HepG2 (cell line): Measurements from ENCODE around the gene C21orf91. TPM values are rescaled to one million over a fixed set of nuclear protein-coding genes. Genes with fewer than 3 reads are reported as not detected.

ENCODE experiments used
- ATAC-seq: fragments of 200-7000 bp; cut with Tn5 transposase; 3 replicates; pipeline ENCODE4 v1.9.1; 2020; ENCODE audit warnings: mild to moderate bottlenecking, moderate library complexity
- BruUV-seq: library from RNA; stranded (reverse); fragments of 400-500 nt; replicated peaks from 2 replicates; lab custom pipeline; 2021; lab: Mats Ljungman, UMichigan
- CTCF ChIA-PET: fragments of 300-600 bp; formaldehyde crosslinking; extraction: SDS; loops from one replicate; lab custom pipeline; 2021; ENCODE audit warnings: low total read pairs, inconsistent platforms, low intra/inter-chr PET ratio; lab: Yijun Ruan, JAX
- POLR2A ChIA-PET: fragments of 350-600 bp; sonication (Branson Sonifier 250); formaldehyde crosslinking; loops from one replicate; lab custom pipeline; 2020; ENCODE audit warnings: antibody characterized with exemption, inconsistent platforms; lab: Yijun Ruan, JAX
- DNase-seq: peaks from one replicate; pipeline ENCODE4 v3.0.0-alpha.2; 2015; ENCODE audit warnings: low spot score
- FAIRE-seq: peaks from 3 replicates; lab custom pipeline; 2011; peaks lifted over from hg19 to GRCh38; lab: Jason Lieb, UNC
- H2AFZ ChIP-seq: one replicate; pipeline ENCODE4 v1.6.1; 2011; ENCODE audit warnings: low read length, inconsistent platforms
- H3K27ac ChIP-seq: fragments of 300-600 bp; 3 replicates; pipeline ENCODE4 v1.8.0; 2011; ENCODE audit warnings: mixed run types, mild to moderate bottlenecking, mixed read lengths, low read length, inconsistent platforms; ENCODE audit not compliant: insufficient read depth; ENCODE audit errors: extremely low read length
- H3K27me3 ChIP-seq, 2 experiments: fragments of 200-600 bp in 1 of 2; 2 replicates in 1 of 2; 3 replicates in 1 of 2; pipeline versions ENCODE4 v1.6.0 to v1.8.0; 2011; ENCODE audit warnings: low read length in 2 of 2, mild to moderate bottlenecking in 2 of 2, moderate library complexity in 2 of 2, inconsistent platforms in 1 of 2; ENCODE audit not compliant: insufficient read depth in 2 of 2, control insufficient read depth in 1 of 2
- H3K36me3 ChIP-seq, 2 experiments: fragments of 200-600 bp in 1 of 2; replicated peaks in 1 of 2; 2 replicates in 1 of 2; 3 replicates in 1 of 2; pipeline versions ENCODE4 v1.5.1 to v1.8.0; 2011; ENCODE audit warnings: low read length in 2 of 2, inconsistent platforms in 1 of 2; ENCODE audit not compliant: insufficient read depth in 2 of 2, control insufficient read depth in 1 of 2
- H3K4me1 ChIP-seq: 2 replicates; pipeline ENCODE4 v1.5.1; 2012; ENCODE audit warnings: low read length, inconsistent platforms; ENCODE audit not compliant: insufficient read depth
- H3K4me2 ChIP-seq: 2 replicates; pipeline ENCODE4 v1.6.0; 2011; ENCODE audit warnings: low read depth, low read length, inconsistent platforms
- H3K4me3 ChIP-seq, 3 experiments: fragments of 200-600 bp in 1 of 3; sonication (generic), shearing (Covaris generic) in 1 of 3; replicated peaks in 1 of 3; 2 replicates each; pipeline ENCODE4 v1.5.1; 2011 to 2016; ENCODE audit warnings: low read length in 3 of 3, inconsistent platforms in 2 of 3, low read depth in 2 of 3, mild to moderate bottlenecking in 2 of 3, control low read depth in 1 of 3, mixed read lengths in 1 of 3; ENCODE audit not compliant: insufficient read depth in 1 of 3
- H3K79me2 ChIP-seq: one replicate; pipeline ENCODE4 v1.6.1; 2011; ENCODE audit warnings: low read length, inconsistent platforms; ENCODE audit not compliant: insufficient read depth
- H3K9ac ChIP-seq: 2 replicates; pipeline ENCODE4 v1.6.0; 2011; ENCODE audit warnings: mild to moderate bottlenecking, low read depth, low read length, inconsistent platforms; ENCODE audit not compliant: insufficient read depth
- H3K9me3 ChIP-seq: 2 replicates; pipeline ENCODE4 v1.5.1; 2012; ENCODE audit warnings: mild to moderate bottlenecking, low read length
- H4K20me1 ChIP-seq: 2 replicates; pipeline ENCODE4 v1.6.0; 2011; ENCODE audit warnings: inconsistent platforms, mild to moderate bottlenecking, low read length, moderate library complexity; ENCODE audit not compliant: insufficient read depth
- ATRX ChIP-seq: sonication (generic); formaldehyde crosslinking; IDR thresholded peaks from 2 replicates; pipeline ENCODE4 v1.4.0; 2020; ENCODE audit warnings: missing genetic modification reagents, borderline replicate concordance
- EHMT2 ChIP-seq: fragments of 200-600 bp; sonication (generic); IDR thresholded peaks from 2 replicates; pipeline ENCODE4 v1.7.0; 2017; ENCODE audit warnings: antibody characterized with exemption, low read depth, low read length, borderline replicate concordance
- HNRNPH1 ChIP-seq: fragments of 200-400 bp; formaldehyde crosslinking; optimal IDR thresholded peaks from 2 replicates; pipeline ENCODE3; 2017; ENCODE audit warnings: mild to moderate bottlenecking, low read depth, low read length
- MEIS1 ChIP-seq: sonication (generic); formaldehyde crosslinking; IDR thresholded peaks from 2 replicates; pipeline ENCODE4 v1.9.0; 2021; ENCODE audit warnings: mild to moderate bottlenecking, missing genetic modification reagents, moderate library complexity, borderline replicate concordance
- NFIC ChIP-seq: IDR thresholded peaks from 2 replicates; pipeline ENCODE4 v1.6.1; 2012; ENCODE audit warnings: mild to moderate bottlenecking, low read length, inconsistent platforms
- REL ChIP-seq: sonication (generic); formaldehyde crosslinking; conservative IDR thresholded peaks from 2 replicates; pipeline ENCODE4 v1.8.0; 2022; ENCODE audit warnings: mild to moderate bottlenecking, missing genetic modification reagents, moderate library complexity
- USF2 ChIP-seq, 2 experiments: sonication (generic) in 1 of 2; formaldehyde crosslinking in 1 of 2; IDR thresholded peaks; 2 replicates each; pipeline versions ENCODE4 v1.5.1 to v1.6.1; 2011 to 2020; ENCODE audit warnings: borderline replicate concordance in 1 of 2, low read depth in 1 of 2, low read length in 1 of 2, mild to moderate bottlenecking in 1 of 2, missing genetic modification reagents in 1 of 2, moderate library complexity in 1 of 2
- ZBTB21 ChIP-seq: sonication (generic); formaldehyde crosslinking; IDR thresholded peaks from 2 replicates; pipeline ENCODE4 v1.4.0; 2020; ENCODE audit warnings: missing genetic modification reagents
- ZMAT5 ChIP-seq: sonication (generic); formaldehyde crosslinking; IDR thresholded peaks from 2 replicates; pipeline ENCODE4 v1.5.0; 2020; ENCODE audit warnings: mild to moderate bottlenecking, low read depth, missing genetic modification reagents, borderline replicate concordance
- ZNF101 ChIP-seq: sonication (generic); formaldehyde crosslinking; IDR thresholded peaks from 2 replicates; pipeline ENCODE4 v1.4.0; 2020; ENCODE audit warnings: mild to moderate bottlenecking, low read depth, missing genetic modification reagents, borderline replicate concordance
- ZNF230 ChIP-seq: sonication (generic); formaldehyde crosslinking; IDR thresholded peaks from 2 replicates; pipeline ENCODE4 v1.4.0; 2020; ENCODE audit warnings: mild to moderate bottlenecking, missing genetic modification reagents
- ZNF296 ChIP-seq: sonication (generic); formaldehyde crosslinking; conservative IDR thresholded peaks from 2 replicates; pipeline ENCODE4 v1.5.0; 2020; ENCODE audit warnings: mild to moderate bottlenecking, missing genetic modification reagents
- ZNF432 ChIP-seq: sonication (generic); formaldehyde crosslinking; IDR thresholded peaks from 2 replicates; pipeline ENCODE4 v1.5.0; 2020; ENCODE audit warnings: missing genetic modification reagents, mild to moderate bottlenecking, borderline replicate concordance
- ZNF446 ChIP-seq: sonication (generic); formaldehyde crosslinking; IDR thresholded peaks from 2 replicates; pipeline ENCODE4 v1.5.0; 2020; ENCODE audit warnings: mild to moderate bottlenecking, missing genetic modification reagents
- ZNF619 ChIP-seq: sonication (generic); formaldehyde crosslinking; IDR thresholded peaks from 2 replicates; pipeline ENCODE4 v1.4.0; 2020; ENCODE audit warnings: mild to moderate bottlenecking, missing genetic modification reagents
- ZNF780A ChIP-seq: sonication (generic); formaldehyde crosslinking; IDR thresholded peaks from 2 replicates; pipeline ENCODE4 v1.8.0; 2022; ENCODE audit warnings: mild to moderate bottlenecking, missing genetic modification reagents, moderate library complexity
- ZNF816 ChIP-seq: sonication (generic); formaldehyde crosslinking; IDR thresholded peaks from 2 replicates; pipeline ENCODE4 v1.8.0; 2022; ENCODE audit warnings: missing genetic modification reagents, mild to moderate bottlenecking, borderline replicate concordance
- WGBS: methylation state at CpG from one replicate; pipeline ENCODE4 v1.1.6; 2017; ENCODE audit warnings: low lambda C conversion rate; 5-methylcytosine and 5-hydroxymethylcytosine counted together
- in situ Hi-C: cut with HindIII; loops from 2 replicates; pipeline ENCODE4 v1.10.0; 2017; ENCODE audit warnings: low pct_unique_long_range_greater_than_20kb; ENCODE audit not compliant: extremely low pct_ligation_motif_present
- intact Hi-C: fragments of 100-400 bp; cut with micrococcal nuclease; formaldehyde crosslinking; loops from one replicate; pipeline ENCODE4 v1.10.0; 2022; ENCODE audit not compliant: unreplicated experiment
- polyA plus RNA-seq, 8 experiments: library from polyadenylated mRNA; depleted of rRNA in 3 of 8; stranded (reverse) in 7 of 8; unstranded in 1 of 8; fragments of >200 nt; fragmentation: Illumina TruSeq in 4 of 8; extraction: Trizol in 4 of 8; gene quantifications; 2 replicates each; pipeline versions ENCODE4 v1.2.1 to v1.2.3, GENCODE V29; 2011 to 2016; ENCODE audit warnings: low read depth in 4 of 8, missing spikeins in 1 of 8, mixed read lengths in 1 of 8; ENCODE audit not compliant: insufficient read depth in 1 of 8
- total RNA-seq, 5 experiments: library from RNA; depleted of rRNA; stranded (reverse); fragments of >200 nt; fragmentation: Illumina TruSeq; extraction: Trizol; gene quantifications; 2 replicates each; pipeline ENCODE4 v1.2.3, GENCODE V29; 2016; ENCODE audit warnings: low read depth in 1 of 5

Gene C21orf91
- total and polyA plus RNA-seq, 2 of the 13 experiments (the other 11 are each of a cell fraction or from before 2014, with no cell fraction given): 2.9 to 7.8 TPM

DNA sequence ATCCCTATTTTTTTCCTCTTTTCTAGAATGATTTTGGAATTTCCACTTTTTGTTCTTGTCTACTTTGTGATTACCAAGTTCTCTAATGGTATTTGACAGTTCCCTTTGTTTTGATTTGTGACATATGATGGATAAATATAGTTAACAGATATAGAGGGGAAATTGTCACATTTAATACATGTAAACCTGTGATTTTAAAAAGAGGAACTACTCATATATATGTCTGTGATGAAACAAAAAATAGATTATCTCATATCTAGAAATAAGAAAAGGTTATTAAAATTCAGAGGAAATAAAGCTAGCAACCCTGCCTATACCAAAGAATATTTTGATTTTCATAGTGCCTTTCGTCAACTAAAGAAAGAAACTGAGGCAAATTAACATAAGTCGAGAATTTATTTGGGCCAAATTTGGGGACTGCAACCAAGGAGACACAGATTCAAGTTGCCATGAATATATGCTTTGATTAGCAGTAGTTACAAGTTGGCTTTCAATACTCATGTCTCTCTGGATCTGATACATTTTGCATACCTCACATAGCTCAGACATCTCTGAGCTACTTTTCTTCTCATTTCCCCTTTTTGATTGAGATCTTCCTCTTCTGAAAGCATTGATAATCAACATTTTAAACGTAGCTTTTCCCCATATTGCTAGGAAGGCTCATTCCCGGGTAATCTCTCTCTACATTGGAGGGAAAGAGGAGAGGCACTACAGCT is 15.6 kb upstream of the C21orf91 start:
- Histone ChIP-seq H3K27me3 (no peaks in the 10 kb centered on the region), H3K9me3 (no peaks in the 10 kb centered on the region), H4K20me1 (no peaks in the 10 kb centered on the region), H3K4me3 (no peak overlapping the region), H3K79me2 (no peaks in the 10 kb centered on the region), H2AFZ (no peak overlapping the region), H3K27ac (no peak overlapping the region), H3K4me1 (no peaks in the 10 kb centered on the region), H3K4me2 (no peak overlapping the region), H3K9ac (no peak overlapping the region), H3K36me3 (no peaks in the 10 kb centered on the region)
- intact Hi-C loops (no loop called here), in situ Hi-C loops (no loop called here)
- POLR2A ChIA-PET: no interaction called here
- 12% methylated on average over 4 of the region's 4 CpGs for WGBS
- CTCF ChIA-PET: no interaction called here
- no peak for ATAC-seq
- DNase-seq: no peak
- no TSS peak for BruUV-seq
- FAIRE-seq: no peak
- TF ChIP-seq ZNF780A (CRISPR knock-in tag): no peak
- no peak for TF ChIP-seq USF2 (IDR thresholded peaks at IDR 0.05; ENCODE audit: low read depth, low read length)
- TF ChIP-seq USF2 (CRISPR knock-in tag; IDR thresholded peaks at IDR 0.05; ENCODE audit: borderline replicate concordance): no peak
- TF ChIP-seq ZMAT5: no peak
- TF ChIP-seq ZNF101: no peak
- TF ChIP-seq MEIS1 (CRISPR knock-in tag): no peak
- no peak for TF ChIP-seq ZNF816 (CRISPR knock-in tag)
- TF ChIP-seq ZNF446: no peak
- no peak for TF ChIP-seq ZBTB21 (CRISPR knock-in tag)
- TF ChIP-seq ZNF619 (CRISPR knock-in tag): no peak
- no peak for TF ChIP-seq ZNF230 (CRISPR knock-in tag)
- no peak for TF ChIP-seq ATRX (CRISPR knock-in tag)
- no peak for TF ChIP-seq ZNF296 (CRISPR knock-in tag)
- TF ChIP-seq REL: no peak
- no peak for TF ChIP-seq EHMT2
- no peak for TF ChIP-seq ZNF432 (CRISPR knock-in tag)
- no peak for TF ChIP-seq NFIC
- TF ChIP-seq HNRNPH1: no peak
